HEK293 (cell line): ENCODE data around the gene SRSF12.
A peak's percentile ranks its signal among the peaks of the same experiment; 100 is the strongest.

ENCODE experiments used
- FEZF1 ChIP-seq: fragments of 450-650 bp; formaldehyde crosslinking; IDR thresholded peaks from 2 replicates; pipeline ENCODE4 v1.5.1; 2016; ENCODE audit warnings: missing biosample characterization, missing genetic modification characterization
- MEIS1 ChIP-seq: sonication (generic); formaldehyde crosslinking; IDR thresholded peaks from 2 replicates; pipeline ENCODE4 v1.8.1; 2022; ENCODE audit warnings: missing genetic modification reagents, mild to moderate bottlenecking, borderline replicate concordance
- REST ChIP-seq: fragments of 450-650 bp; formaldehyde crosslinking; IDR thresholded peaks from 2 replicates; pipeline ENCODE4 v1.5.1; 2016; ENCODE audit warnings: missing biosample characterization, missing genetic modification characterization
- SP3 ChIP-seq: fragments of 450-650 bp; formaldehyde crosslinking; IDR thresholded peaks from 2 replicates; pipeline ENCODE4 v1.5.1; 2016; ENCODE audit warnings: missing biosample characterization, missing genetic modification characterization
- TSHZ1 ChIP-seq: fragments of 450-650 bp; formaldehyde crosslinking; IDR thresholded peaks from 2 replicates; pipeline ENCODE4 v1.5.1; 2016; ENCODE audit warnings: missing biosample characterization, missing genetic modification characterization, borderline replicate concordance
- ZBTB11 ChIP-seq: fragments of 450-650 bp; formaldehyde crosslinking; conservative IDR thresholded peaks from 2 replicates; pipeline ENCODE4 v1.5.1; 2016; ENCODE audit warnings: low read depth, missing biosample characterization, missing genetic modification characterization
- ZBTB17 ChIP-seq: fragments of 450-650 bp; formaldehyde crosslinking; IDR thresholded peaks from 2 replicates; pipeline ENCODE4 v1.5.1; 2016; ENCODE audit warnings: missing biosample characterization, missing genetic modification characterization
- ZBTB20 ChIP-seq: fragments of 450-650 bp; formaldehyde crosslinking; IDR thresholded peaks from 2 replicates; pipeline ENCODE4 v1.5.1; 2016; ENCODE audit warnings: missing biosample characterization, missing genetic modification characterization
- ZNF48 ChIP-seq: fragments of 450-650 bp; formaldehyde crosslinking; IDR thresholded peaks from 2 replicates; pipeline ENCODE4 v1.5.1; 2016; ENCODE audit warnings: missing biosample characterization, missing genetic modification characterization
- ZNF549 ChIP-seq: fragments of 450-650 bp; IDR thresholded peaks from 2 replicates; pipeline ENCODE4 v1.5.1; 2018; ENCODE audit warnings: missing biosample characterization, missing genetic modification characterization, mild to moderate bottlenecking, inconsistent platforms, moderate library complexity
- ZNF561 ChIP-seq: fragments of 450-650 bp; IDR thresholded peaks from 2 replicates; pipeline ENCODE4 v1.5.1; 2018; ENCODE audit warnings: missing biosample characterization, missing genetic modification characterization, borderline replicate concordance
- ZNF580 ChIP-seq: fragments of 450-650 bp; formaldehyde crosslinking; IDR thresholded peaks from 2 replicates; pipeline ENCODE4 v1.5.1; 2016; ENCODE audit warnings: missing biosample characterization, missing genetic modification characterization
- ZNF621 ChIP-seq: fragments of 450-650 bp; formaldehyde crosslinking; IDR thresholded peaks from 2 replicates; pipeline ENCODE4 v1.5.1; 2017; ENCODE audit warnings: missing biosample characterization, missing genetic modification characterization
- ZNF658 ChIP-seq: fragments of 450-650 bp; formaldehyde crosslinking; IDR thresholded peaks from 2 replicates; pipeline ENCODE4; 2016; ENCODE audit warnings: missing biosample characterization, missing genetic modification characterization
- ZNF707 ChIP-seq: fragments of 450-650 bp; formaldehyde crosslinking; IDR thresholded peaks from 2 replicates; pipeline ENCODE4 v1.5.1; 2016; ENCODE audit warnings: missing biosample characterization, missing genetic modification characterization
- ZNF768 ChIP-seq: fragments of 450-650 bp; formaldehyde crosslinking; IDR thresholded peaks from 2 replicates; pipeline ENCODE4 v1.5.1; 2018; ENCODE audit warnings: missing biosample characterization, mild to moderate bottlenecking, missing genetic modification characterization
- ZNF777 ChIP-seq: fragments of 450-650 bp; formaldehyde crosslinking; IDR thresholded peaks from 2 replicates; pipeline ENCODE4 v1.5.1; 2017; ENCODE audit warnings: missing biosample characterization, missing genetic modification characterization, borderline replicate concordance
- ZNF843 ChIP-seq: fragments of 450-650 bp; formaldehyde crosslinking; IDR thresholded peaks from 2 replicates; pipeline ENCODE4 v1.5.1; 2016; ENCODE audit warnings: missing biosample characterization, missing genetic modification characterization
- ZSCAN4 ChIP-seq: fragments of 450-650 bp; formaldehyde crosslinking; IDR thresholded peaks from 2 replicates; pipeline ENCODE4 v1.5.1; 2017; ENCODE audit warnings: missing biosample characterization, missing genetic modification characterization
- TF ChIP-seq, protein P1 (sequence below): fragments of 450-650 bp; formaldehyde crosslinking; IDR thresholded peaks from 2 replicates; pipeline ENCODE4 v1.5.1; 2017; ENCODE audit warnings: missing biosample characterization, missing genetic modification characterization
- TF ChIP-seq, protein P2 (sequence below): fragments of 450-650 bp; formaldehyde crosslinking; optimal IDR thresholded peaks from 2 replicates; pipeline ENCODE3; 2016; ENCODE audit warnings: missing biosample characterization, mild to moderate bottlenecking, missing genetic modification characterization
- TF ChIP-seq, protein P3 (sequence below): fragments of 450-650 bp; formaldehyde crosslinking; IDR thresholded peaks from 2 replicates; pipeline ENCODE4 v1.5.1; 2016; ENCODE audit warnings: missing biosample characterization, missing genetic modification characterization

Gene SRSF12

DNA sequence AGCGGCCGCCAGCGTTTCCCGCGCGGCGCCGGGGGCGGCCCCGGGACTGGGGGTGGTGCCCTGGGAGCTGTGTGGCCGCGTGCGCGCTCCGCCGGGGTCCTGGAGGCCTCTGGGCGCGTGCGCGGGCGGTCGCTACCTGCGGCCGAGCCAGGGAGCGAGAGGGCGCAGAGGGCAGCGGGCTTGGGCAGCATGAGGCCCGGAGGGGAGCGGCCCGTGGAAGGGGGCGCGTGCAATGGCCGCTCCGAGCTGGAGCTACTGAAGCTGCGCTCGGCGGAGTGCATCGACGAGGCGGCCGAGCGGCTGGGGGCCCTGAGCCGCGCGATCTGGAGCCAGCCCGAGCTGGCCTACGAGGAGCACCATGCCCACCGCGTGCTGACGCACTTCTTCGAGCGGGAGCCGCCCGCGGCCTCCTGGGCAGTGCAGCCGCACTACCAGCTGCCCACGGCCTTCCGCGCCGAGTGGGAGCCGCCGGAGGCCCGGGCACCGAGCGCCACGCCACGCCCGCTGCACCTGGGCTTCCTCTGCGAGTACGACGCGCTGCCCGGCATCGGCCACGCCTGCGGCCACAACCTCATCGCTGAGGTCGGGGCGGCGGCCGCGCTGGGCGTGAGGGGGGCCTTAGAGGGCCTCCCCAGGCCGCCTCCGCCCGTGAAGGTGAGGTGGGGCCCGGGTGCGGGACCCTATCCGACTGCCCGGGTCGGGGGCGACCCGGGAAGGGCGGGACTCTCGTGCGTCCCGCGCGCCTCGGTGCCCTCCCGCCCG is 28.3 kb upstream of the SRSF12 start, which contains the start of gene PM20D2 (continued):
- TF ChIP-seq TSHZ1 (tag by site-specific recombination) = no peak
- no peak for TF ChIP-seq ZNF658 (tag by site-specific recombination)
- no peak for TF ChIP-seq ZNF621
- TF ChIP-seq ZNF777 (tag by site-specific recombination) = no peak; the same call in 1 of the 2 replicates
- TF ChIP-seq ZNF48 (tag by site-specific recombination) = no peak
- TF ChIP-seq SP3 (tag by site-specific recombination) = peak; percentile 61
- TF ChIP-seq ZNF549 = no peak
- TF ChIP-seq MEIS1 (CRISPR knock-in tag) = peak; percentile 63; the same call in 1 of the 2 replicates
- peak; percentile 62 for TF ChIP-seq ZBTB11 (tag by site-specific recombination)
- no peak; the same call in 1 of the 2 replicates for TF ChIP-seq REST (tag by site-specific recombination)
- TF ChIP-seq, protein P1, sequence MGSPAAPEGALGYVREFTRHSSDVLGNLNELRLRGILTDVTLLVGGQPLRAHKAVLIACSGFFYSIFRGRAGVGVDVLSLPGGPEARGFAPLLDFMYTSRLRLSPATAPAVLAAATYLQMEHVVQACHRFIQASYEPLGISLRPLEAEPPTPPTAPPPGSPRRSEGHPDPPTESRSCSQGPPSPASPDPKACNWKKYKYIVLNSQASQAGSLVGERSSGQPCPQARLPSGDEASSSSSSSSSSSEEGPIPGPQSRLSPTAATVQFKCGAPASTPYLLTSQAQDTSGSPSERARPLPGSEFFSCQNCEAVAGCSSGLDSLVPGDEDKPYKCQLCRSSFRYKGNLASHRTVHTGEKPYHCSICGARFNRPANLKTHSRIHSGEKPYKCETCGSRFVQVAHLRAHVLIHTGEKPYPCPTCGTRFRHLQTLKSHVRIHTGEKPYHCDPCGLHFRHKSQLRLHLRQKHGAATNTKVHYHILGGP = no peak
- TF ChIP-seq ZNF561 (tag by site-specific recombination) = peak; percentile 92; the same call in 1 of the 2 replicates
- TF ChIP-seq, protein P2, sequence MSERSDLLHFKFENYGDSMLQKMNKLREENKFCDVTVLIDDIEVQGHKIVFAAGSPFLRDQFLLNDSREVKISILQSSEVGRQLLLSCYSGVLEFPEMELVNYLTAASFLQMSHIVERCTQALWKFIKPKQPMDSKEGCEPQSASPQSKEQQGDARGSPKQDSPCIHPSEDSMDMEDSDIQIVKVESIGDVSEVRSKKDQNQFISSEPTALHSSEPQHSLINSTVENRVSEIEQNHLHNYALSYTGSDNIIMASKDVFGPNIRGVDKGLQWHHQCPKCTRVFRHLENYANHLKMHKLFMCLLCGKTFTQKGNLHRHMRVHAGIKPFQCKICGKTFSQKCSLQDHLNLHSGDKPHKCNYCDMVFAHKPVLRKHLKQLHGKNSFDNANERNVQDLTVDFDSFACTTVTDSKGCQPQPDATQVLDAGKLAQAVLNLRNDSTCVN (tag by site-specific recombination) = peak; percentile 97
- peak; percentile 92 for TF ChIP-seq ZBTB20 (tag by site-specific recombination)
- no peak for TF ChIP-seq FEZF1 (tag by site-specific recombination)
- peak; percentile 68; the same call in 1 of the 2 replicates for TF ChIP-seq ZBTB17 (tag by site-specific recombination)
- 0 out of 2 replicates have a peak, but pooled peaks have one; percentile 26 for TF ChIP-seq ZNF843 (tag by site-specific recombination)
- peak; percentile 62 for TF ChIP-seq ZNF580 (tag by site-specific recombination)
- peak; percentile 42; the same call in 1 of the 2 replicates for TF ChIP-seq ZNF768 (tag by site-specific recombination)
- no peak for TF ChIP-seq ZSCAN4 (tag by site-specific recombination)
- no peak for TF ChIP-seq ZNF707 (tag by site-specific recombination)
- TF ChIP-seq, protein P3, sequence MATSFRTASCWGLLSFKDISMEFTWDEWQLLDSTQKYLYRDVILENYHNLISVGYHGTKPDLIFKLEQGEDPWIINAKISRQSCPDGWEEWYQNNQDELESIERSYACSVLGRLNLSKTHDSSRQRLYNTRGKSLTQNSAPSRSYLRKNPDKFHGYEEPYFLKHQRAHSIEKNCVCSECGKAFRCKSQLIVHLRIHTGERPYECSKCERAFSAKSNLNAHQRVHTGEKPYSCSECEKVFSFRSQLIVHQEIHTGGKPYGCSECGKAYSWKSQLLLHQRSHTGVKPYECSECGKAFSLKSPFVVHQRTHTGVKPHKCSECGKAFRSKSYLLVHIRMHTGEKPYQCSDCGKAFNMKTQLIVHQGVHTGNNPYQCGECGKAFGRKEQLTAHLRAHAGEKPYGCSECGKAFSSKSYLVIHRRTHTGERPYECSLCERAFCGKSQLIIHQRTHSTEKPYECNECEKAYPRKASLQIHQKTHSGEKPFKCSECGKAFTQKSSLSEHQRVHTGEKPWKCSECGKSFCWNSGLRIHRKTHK = no peak
